IMR-90 (cell line): ENCODE results near the gene CCP110. TPM values are rescaled to one million over a fixed set of nuclear protein-coding genes. Genes with fewer than 3 reads are reported as not detected.

Experiments
- ATAC-seq: fragments of 200-7000 bp; cut with Tn5 transposase; 2 replicates; pipeline ENCODE4 v1.9.1; 2020; ENCODE audit warnings: low read depth, mild to moderate bottlenecking, moderate library complexity
- BruUV-seq: library from RNA; stranded (reverse); fragments of 400-500 nt; replicated peaks from 2 replicates; lab custom pipeline; 2021; lab: Mats Ljungman, UMichigan
- CTCF ChIA-PET: fragments of 300-600 bp; formaldehyde crosslinking; extraction: SDS; loops from one replicate; lab custom pipeline; 2021; ENCODE audit warnings: antibody characterized with exemption; lab: Yijun Ruan, JAX
- POLR2A ChIA-PET: fragments of 300-600 bp; sonication (Branson Sonifier 250); formaldehyde crosslinking; loops from one replicate; lab custom pipeline; 2022; ENCODE audit warnings: antibody characterized with exemption; ENCODE audit not compliant: unreplicated experiment; lab: Charles Lee
- DNase-seq: peaks from one replicate; pipeline ENCODE4 v3.0.0; 2013
- H2AFZ ChIP-seq: replicated peaks from 2 replicates; pipeline ENCODE3; 2013; ENCODE audit warnings: low read length, mild to moderate bottlenecking; ENCODE audit not compliant: poor library complexity
- H2AK5ac ChIP-seq: 2 replicates; pipeline ENCODE4 v1.6.1; 2013; ENCODE audit warnings: low read depth, low read length, inconsistent platforms
- H2AK9ac ChIP-seq: replicated peaks from 2 replicates; pipeline ENCODE3; 2013; ENCODE audit warnings: mild to moderate bottlenecking, low read depth, low read length, moderate library complexity; ENCODE audit not compliant: poor library complexity
- H2BK120ac ChIP-seq: 2 replicates; pipeline ENCODE4 v1.6.1; 2013; ENCODE audit warnings: low read depth, low read length, inconsistent platforms
- H2BK15ac ChIP-seq: 3 replicates; pipeline ENCODE4 v1.6.1; 2013; ENCODE audit warnings: low read depth, low read length, inconsistent platforms
- H2BK20ac ChIP-seq: 2 replicates; pipeline ENCODE4 v1.6.1; 2013; ENCODE audit warnings: low read depth, mild to moderate bottlenecking, inconsistent platforms, low read length, moderate library complexity
- H2BK5ac ChIP-seq: 2 replicates; pipeline ENCODE4 v1.6.1; 2013; ENCODE audit warnings: mild to moderate bottlenecking, low read depth, low read length, inconsistent platforms; ENCODE audit not compliant: poor library complexity, severe bottlenecking
- H3K14ac ChIP-seq: replicated peaks from 2 replicates; pipeline ENCODE4 v1.6.1; 2013; ENCODE audit warnings: low read depth, low read length, inconsistent platforms
- H3K18ac ChIP-seq: 2 replicates; pipeline ENCODE4 v1.6.1; 2013; ENCODE audit warnings: low read depth, low read length, control low read depth
- H3K23ac ChIP-seq: 2 replicates; pipeline ENCODE4 v1.6.1; 2013; ENCODE audit warnings: low read depth, low read length, inconsistent platforms
- H3K27ac ChIP-seq: 2 replicates; pipeline ENCODE4 v1.5.1; 2013; ENCODE audit warnings: mild to moderate bottlenecking, control low read depth, low read length; ENCODE audit not compliant: insufficient read depth
- H3K27me3 ChIP-seq: 2 replicates; pipeline ENCODE4 v1.6.1; 2013; ENCODE audit warnings: low read length; ENCODE audit not compliant: control insufficient read depth, insufficient read depth
- H3K36me3 ChIP-seq: 2 replicates; pipeline ENCODE4 v1.6.1; 2013; ENCODE audit warnings: low read length, mixed read lengths; ENCODE audit not compliant: control insufficient read depth, insufficient read depth
- H3K4ac ChIP-seq: 2 replicates; pipeline ENCODE4 v1.6.1; 2013; ENCODE audit warnings: low read depth, low read length, inconsistent platforms
- H3K4me1 ChIP-seq: 2 replicates; pipeline ENCODE4 v1.6.1; 2013; ENCODE audit warnings: low read length, mixed read lengths; ENCODE audit not compliant: control insufficient read depth, insufficient read depth
- H3K4me2 ChIP-seq: 2 replicates; pipeline ENCODE4 v1.6.1; 2013; ENCODE audit warnings: low read depth, mild to moderate bottlenecking, control low read depth, low read length, moderate library complexity
- H3K4me3 ChIP-seq: 2 replicates; pipeline ENCODE4 v1.5.1; 2013; ENCODE audit warnings: low read depth, mild to moderate bottlenecking, control low read depth, low read length, moderate library complexity; ENCODE audit not compliant: insufficient read depth
- H3K56ac ChIP-seq: 2 replicates; pipeline ENCODE4 v1.6.1; 2013; ENCODE audit warnings: low read length, inconsistent platforms; ENCODE audit not compliant: insufficient read depth; ENCODE audit errors: extremely low read depth
- H3K79me1 ChIP-seq, 2 experiments: 2 replicates each; pipeline ENCODE4 v1.6.1; 2013; ENCODE audit warnings: low read length in 2 of 2, inconsistent platforms in 1 of 2, low read depth in 1 of 2
- H3K9ac ChIP-seq: 2 replicates; pipeline ENCODE4 v1.6.1; 2013; ENCODE audit warnings: low read depth, low read length, control low read depth
- H3K9me1 ChIP-seq: 2 replicates; pipeline ENCODE4 v1.6.1; 2013; ENCODE audit warnings: low read length, inconsistent platforms; ENCODE audit not compliant: insufficient read depth
- H3K9me3 ChIP-seq: 2 replicates; pipeline ENCODE4 v1.6.1; 2013; ENCODE audit warnings: low read length; ENCODE audit not compliant: control insufficient read depth, insufficient read depth
- H4K20me1 ChIP-seq: 2 replicates; pipeline ENCODE4 v1.6.1; 2013; ENCODE audit warnings: low read length, inconsistent platforms; ENCODE audit not compliant: insufficient read depth
- H4K5ac ChIP-seq: 2 replicates; pipeline ENCODE4 v1.6.1; 2013; ENCODE audit warnings: mild to moderate bottlenecking, low read depth, low read length, control low read depth
- H4K8ac ChIP-seq, 2 experiments: 2 replicates each; pipeline ENCODE4 v1.6.1; 2013; ENCODE audit warnings: low read depth in 2 of 2, low read length in 2 of 2, control low read depth in 1 of 2, inconsistent platforms in 1 of 2
- H4K91ac ChIP-seq: 2 replicates; pipeline ENCODE4 v1.6.1; 2013; ENCODE audit warnings: low read depth, low read length, inconsistent platforms; ENCODE audit not compliant: insufficient read depth
- CHD1 ChIP-seq: IDR thresholded peaks from 2 replicates; pipeline ENCODE4 v1.6.1; 2012; ENCODE audit warnings: low read depth, low read length, improper control_type of control experiment
- MAZ ChIP-seq: IDR thresholded peaks from 2 replicates; pipeline ENCODE4 v1.6.1; 2012; ENCODE audit warnings: low read depth, mild to moderate bottlenecking, low read length, improper control_type of control experiment, moderate library complexity, borderline replicate concordance
- POLR2A ChIP-seq: IDR thresholded peaks from 2 replicates; pipeline ENCODE4 v1.6.1; 2012; ENCODE audit warnings: mild to moderate bottlenecking, low read depth, low read length
- WGBS, 2 experiments: methylation state at CpG; one replicate each; pipeline versions ENCODE4 v1.1.5 to v1.1.7; 2013; ENCODE audit warnings: missing lambda C conversion rate in 2 of 2; ENCODE audit not compliant: insufficient read length in 1 of 2; ENCODE audit errors: extremely low coverage in 2 of 2; 5-methylcytosine and 5-hydroxymethylcytosine counted together
- dilution Hi-C: fragments of 300-500 bp; cut with HindIII; formaldehyde crosslinking; loops from one replicate; pipeline ENCODE4 v1.14.3; 2018; ENCODE audit warnings: low sequenced_read_pairs; ENCODE audit not compliant: unreplicated experiment
- in situ Hi-C: fragments of 300-500 bp; cut with MboI; formaldehyde crosslinking; loops from 3 replicates; pipeline ENCODE4 v1.14.3; 2019; ENCODE audit warnings: low sequenced_read_pairs, inconsistent platforms, mixed read lengths
- intact Hi-C: fragments of 100-400 bp; cut with micrococcal nuclease; formaldehyde crosslinking; loops from 2 replicates; pipeline ENCODE4 v1.10.0; 2022
- polyA plus RNA-seq, 3 experiments: library from polyadenylated mRNA; depleted of rRNA; stranded (reverse); fragments of >200 nt; gene quantifications; 2 replicates each; pipeline ENCODE4 v1.2.3, GENCODE V29; 2012; ENCODE audit warnings: low replicate concordance in 1 of 3
- total RNA-seq: library from RNA; depleted of rRNA; stranded (reverse); fragments of >200 nt; gene quantifications from 2 replicates; pipeline ENCODE4 v1.2.3, GENCODE V29; 2012
- TF ChIP-seq, protein P1 (sequence below): conservative IDR thresholded peaks from 2 replicates; pipeline ENCODE4 v1.5.1; 2012; ENCODE audit warnings: mild to moderate bottlenecking, low read depth, low read length, improper control_type of control experiment

Gene CCP110
- total and polyA plus RNA-seq, 2 of the 4 experiments (the other 2 are of a cell fraction): 4.7 to 7.7 TPM

DNA sequence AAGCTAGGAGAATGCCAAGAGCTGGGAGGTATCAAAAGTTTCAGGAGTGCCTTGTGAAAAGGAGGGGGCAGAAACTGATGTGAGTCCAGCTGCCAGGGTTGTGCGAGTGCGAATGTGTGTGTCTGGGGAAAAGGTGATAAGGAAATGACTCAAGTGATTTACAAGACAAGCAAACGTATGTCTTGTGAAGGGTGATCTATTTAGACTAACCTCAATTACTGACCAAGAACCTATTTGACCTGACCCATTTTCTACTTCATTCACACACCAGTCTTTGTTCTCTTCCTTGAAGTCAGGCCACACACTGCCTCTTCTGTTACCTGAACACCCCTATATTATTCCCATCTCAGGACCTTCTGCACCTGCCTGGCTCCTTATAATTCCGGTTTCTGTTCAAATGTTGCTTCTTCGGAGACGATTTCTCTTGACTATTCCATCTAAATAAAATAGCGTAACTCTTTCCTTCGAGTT lies 2.8 kb upstream of the CCP110 start:
- Histone ChIP-seq H3K27me3 (no peaks in the 10 kb centered on the region), H2BK120ac (no peak overlapping the region), H3K18ac (no peak overlapping the region), H4K8ac (no peak overlapping the region; a peak in 1 of 4 replicates), H3K9ac (peak overlapping the region; percentile 83), H3K4me2 (peak overlapping the region; percentile 84), H2AFZ (no peak overlapping the region), H3K56ac (peak overlapping the region; percentile 66; the same call in 1 of the 2 replicates), H3K4ac (peak overlapping the region; percentile 11; the same call in 1 of the 2 replicates), H3K9me1 (peaks cover 5% of the 10 kb centered on the region), H4K91ac (no peak overlapping the region), H2BK20ac (no peak overlapping the region), H3K79me1 (peaks cover 29 to 56% of the 10 kb centered on the region in 2 experiments), H2BK5ac (peak overlapping the region; percentile 45), H2AK9ac (no peak overlapping the region), H3K9me3 (no peaks in the 10 kb centered on the region), H4K5ac (no peak overlapping the region), H3K4me1 (peaks cover 3% of the 10 kb centered on the region; the same call in 1 of the 2 replicates), H3K27ac (no peak overlapping the region; the same call in 1 of the 2 replicates), H2AK5ac (peak overlapping the region; percentile 18; the same call in 1 of the 2 replicates), H3K36me3 (no peaks in the 10 kb centered on the region), H3K4me3 (peak overlapping the region; percentile 81), H2BK15ac (no peak overlapping the region), H3K14ac (peak overlapping the region; percentile 18; the same call in 1 of the 2 replicates), H3K23ac (peak overlapping the region; percentile 93), H4K20me1 (no peaks in the 10 kb centered on the region)
- ChIA-PET POLR2A (no interaction called here), CTCF (no interaction called here)
- 33% methylated on average over 3 of the region's 8 CpGs; no CpG with 5 or more reads in 1 of the 2 experiments for WGBS, 2 experiments
- BruUV-seq: no TSS peak
- ATAC-seq (no peak), DNase-seq (peak; percentile 54)
- TF ChIP-seq, protein P1, sequence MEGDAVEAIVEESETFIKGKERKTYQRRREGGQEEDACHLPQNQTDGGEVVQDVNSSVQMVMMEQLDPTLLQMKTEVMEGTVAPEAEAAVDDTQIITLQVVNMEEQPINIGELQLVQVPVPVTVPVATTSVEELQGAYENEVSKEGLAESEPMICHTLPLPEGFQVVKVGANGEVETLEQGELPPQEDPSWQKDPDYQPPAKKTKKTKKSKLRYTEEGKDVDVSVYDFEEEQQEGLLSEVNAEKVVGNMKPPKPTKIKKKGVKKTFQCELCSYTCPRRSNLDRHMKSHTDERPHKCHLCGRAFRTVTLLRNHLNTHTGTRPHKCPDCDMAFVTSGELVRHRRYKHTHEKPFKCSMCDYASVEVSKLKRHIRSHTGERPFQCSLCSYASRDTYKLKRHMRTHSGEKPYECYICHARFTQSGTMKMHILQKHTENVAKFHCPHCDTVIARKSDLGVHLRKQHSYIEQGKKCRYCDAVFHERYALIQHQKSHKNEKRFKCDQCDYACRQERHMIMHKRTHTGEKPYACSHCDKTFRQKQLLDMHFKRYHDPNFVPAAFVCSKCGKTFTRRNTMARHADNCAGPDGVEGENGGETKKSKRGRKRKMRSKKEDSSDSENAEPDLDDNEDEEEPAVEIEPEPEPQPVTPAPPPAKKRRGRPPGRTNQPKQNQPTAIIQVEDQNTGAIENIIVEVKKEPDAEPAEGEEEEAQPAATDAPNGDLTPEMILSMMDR: no peak
- TF ChIP-seq CHD1 (no peak), MAZ (peak; percentile 37; the same call in 1 of the 2 replicates), POLR2A (no peak)
- dilution Hi-C loops (no loop called here), intact Hi-C loops (loop anchor here (5.0 kb wide), 2 partner anchors 409 to 434 kb away; partner anchors contain the start of gene ITPRIPL2), in situ Hi-C loops (no loop called here)
